MM.1S (cell line): ENCODE data around the gene MVB12B.

Source experiments
- EZH2 ChIP-seq: fragments of 300-600 bp; sonication (generic); optimal IDR thresholded peaks from 2 replicates; pipeline ENCODE3; 2017; ENCODE audit warnings: low read depth, mild to moderate bottlenecking, antibody characterized with exemption, low read length, mixed read lengths
- EZH2phosphoT487 ChIP-seq: fragments of 300-600 bp; sonication (generic); IDR thresholded peaks from 2 replicates; pipeline ENCODE4 v1.6.1; 2018; ENCODE audit warnings: antibody characterized with exemption, low read length
- TF ChIP-seq, protein P1 (sequence below): fragments of 300-600 bp; sonication (generic); IDR thresholded peaks from 2 replicates; pipeline ENCODE4 v1.5.1; 2016; ENCODE audit warnings: antibody characterized with exemption, low read length, mixed read lengths

DNA sequence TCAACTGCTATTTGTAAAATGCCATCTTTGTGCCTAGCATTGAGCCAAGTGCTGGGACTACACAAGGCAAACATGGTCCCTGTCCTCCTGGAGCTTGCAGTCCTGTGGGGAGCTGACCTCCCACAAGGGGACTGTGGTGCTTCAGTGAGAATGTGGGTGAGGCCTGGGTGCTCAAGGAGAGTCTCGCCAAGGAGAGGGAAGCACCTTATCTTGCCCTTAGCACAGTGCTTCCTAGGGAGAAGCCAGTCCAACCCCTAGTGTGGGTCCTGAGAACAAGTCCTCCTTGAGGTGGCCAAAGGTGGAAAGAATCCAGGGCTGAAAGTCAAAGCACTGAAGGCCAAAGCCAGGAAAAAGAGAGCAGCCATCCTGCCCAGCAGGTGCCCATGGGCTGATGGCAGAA, 31.1 kb upstream of the MVB12B start:
- TF ChIP-seq, protein P1, sequence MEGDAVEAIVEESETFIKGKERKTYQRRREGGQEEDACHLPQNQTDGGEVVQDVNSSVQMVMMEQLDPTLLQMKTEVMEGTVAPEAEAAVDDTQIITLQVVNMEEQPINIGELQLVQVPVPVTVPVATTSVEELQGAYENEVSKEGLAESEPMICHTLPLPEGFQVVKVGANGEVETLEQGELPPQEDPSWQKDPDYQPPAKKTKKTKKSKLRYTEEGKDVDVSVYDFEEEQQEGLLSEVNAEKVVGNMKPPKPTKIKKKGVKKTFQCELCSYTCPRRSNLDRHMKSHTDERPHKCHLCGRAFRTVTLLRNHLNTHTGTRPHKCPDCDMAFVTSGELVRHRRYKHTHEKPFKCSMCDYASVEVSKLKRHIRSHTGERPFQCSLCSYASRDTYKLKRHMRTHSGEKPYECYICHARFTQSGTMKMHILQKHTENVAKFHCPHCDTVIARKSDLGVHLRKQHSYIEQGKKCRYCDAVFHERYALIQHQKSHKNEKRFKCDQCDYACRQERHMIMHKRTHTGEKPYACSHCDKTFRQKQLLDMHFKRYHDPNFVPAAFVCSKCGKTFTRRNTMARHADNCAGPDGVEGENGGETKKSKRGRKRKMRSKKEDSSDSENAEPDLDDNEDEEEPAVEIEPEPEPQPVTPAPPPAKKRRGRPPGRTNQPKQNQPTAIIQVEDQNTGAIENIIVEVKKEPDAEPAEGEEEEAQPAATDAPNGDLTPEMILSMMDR = no peak
- TF ChIP-seq EZH2 = no peak
- no peak for TF ChIP-seq EZH2phosphoT487
